Measurements from ENCODE around the gene TMEM62. TPM values are rescaled to one million over a fixed set of nuclear protein-coding genes. Genes with fewer than 3 reads are reported as not detected.
"Not testable (repeated sequence)": the region's sequence is repeated elsewhere in the genome, so short reads cannot be mapped to it uniquely, and the experiment has no call there.

TMEM62 gene
- total RNA-seq, 1 experiment from 2014 or later: 16.1 TPM

GRCh38 chr15:43177147-43177546 lies 43.8 kb downstream of the TMEM62 start:
- not testable (repeated sequence) for DNase-seq (ENCODE audit: low read depth)

GRCh38 chr15:43183270-43183669 lies 49.9 kb downstream of the TMEM62 start:
- no peak for DNase-seq (ENCODE audit: low read depth)

- no peak for DNase-seq (ENCODE audit: low read depth)
Observed at GRCh38 chr15:43184407-43185124, 51.2 kb downstream of the TMEM62 start.

GRCh38 chr15:43185157-43186002 lies 52.0 kb downstream of the TMEM62 start, which contains the start of gene CCNDBP1:
CCNDBP1 (plus strand) TSS chr15:43185403; CDS start chr15:43185499, 96 bp downstream.
- DNase-seq (ENCODE audit: low read depth): peak; percentile 94

GRCh38 chr15:43186003-43186353 lies 52.6 kb downstream of the TMEM62 start:
- DNase-seq (ENCODE audit: low read depth): no peak

GRCh38 chr15:43187544-43188155 lies 54.3 kb downstream of the TMEM62 start:
- DNase-seq (ENCODE audit: low read depth): peak; percentile 66

GRCh38 chr15:43189296-43189695 lies 55.9 kb downstream of the TMEM62 start:
- DNase-seq (ENCODE audit: low read depth): no peak

- no peak for DNase-seq (ENCODE audit: low read depth)
Observed at GRCh38 chr15:43190178-43190577, 56.8 kb downstream of the TMEM62 start.

- no peak for DNase-seq (ENCODE audit: low read depth)
Observed at GRCh38 chr15:43193710-43194109, 60.3 kb downstream of the TMEM62 start.

- no peak for DNase-seq (ENCODE audit: low read depth)
Observed at GRCh38 chr15:43194795-43195194, 61.4 kb downstream of the TMEM62 start.

- DNase-seq (ENCODE audit: low read depth): no peak
Observed at GRCh38 chr15:43196760-43197548, 63.6 kb downstream of the TMEM62 start.

- DNase-seq (ENCODE audit: low read depth): not testable (repeated sequence)
Observed at GRCh38 chr15:43197773-43198172, 64.4 kb downstream of the TMEM62 start.

GRCh38 chr15:43198556-43198955 lies 65.2 kb downstream of the TMEM62 start:
- DNase-seq (ENCODE audit: low read depth): not testable (repeated sequence)

GRCh38 chr15:43198992-43199391 lies 65.6 kb downstream of the TMEM62 start:
- DNase-seq (ENCODE audit: low read depth): no peak

- DNase-seq (ENCODE audit: low read depth): no peak
Observed at GRCh38 chr15:43199945-43200488, 66.6 kb downstream of the TMEM62 start.

GRCh38 chr15:43204016-43204901 lies 70.9 kb downstream of the TMEM62 start:
- DNase-seq (ENCODE audit: low read depth): peak; percentile 75

GRCh38 chr15:43206054-43206453 lies 72.7 kb downstream of the TMEM62 start:
- no peak for DNase-seq (ENCODE audit: low read depth)

- DNase-seq (ENCODE audit: low read depth): no peak
Observed at GRCh38 chr15:43207024-43207423, 73.6 kb downstream of the TMEM62 start.

- no peak for DNase-seq (ENCODE audit: low read depth)
Observed at GRCh38 chr15:43208052-43209002, 74.9 kb downstream of the TMEM62 start.

Data from RPMI7951 (cell line).